Liver (tissue), 9 donors: ENCODE data around the gene GFM2. TPM values are rescaled to one million over a fixed set of nuclear protein-coding genes. Genes with fewer than 3 reads are reported as not detected.
"Not testable (repeated sequence)": the region's sequence is repeated elsewhere in the genome, so short reads cannot be mapped to it uniquely, and the experiment has no call there.

Experiments used
- DNase-seq: peaks from one replicate; pipeline ENCODE4 v3.0.0-alpha.2; 2017; ENCODE audit warnings: low spot score
- H3K27ac ChIP-seq, 2 donors: one replicate each; pipeline ENCODE4 v1.7.0; 2013; ENCODE audit warnings: inconsistent platforms in 2 of 2, low read length in 2 of 2, control low read depth in 1 of 2, low read depth in 1 of 2, mild to moderate bottlenecking in 1 of 2
- H3K27me3 ChIP-seq, 4 donors: one replicate each; pipeline versions ENCODE4 v1.6.1 to v1.7.0; 2013; ENCODE audit warnings: low read length in 3 of 4, inconsistent platforms in 1 of 4, mild to moderate bottlenecking in 1 of 4, moderate library complexity in 1 of 4; ENCODE audit not compliant: control insufficient read depth in 4 of 4, insufficient read depth in 4 of 4
- H3K36me3 ChIP-seq, 4 donors: one replicate each; pipeline versions ENCODE4 v1.6.1 to v1.7.0; 2013; ENCODE audit warnings: low read length in 3 of 4, mild to moderate bottlenecking in 3 of 4, low read depth in 1 of 4, moderate library complexity in 1 of 4; ENCODE audit not compliant: control insufficient read depth in 4 of 4, insufficient read depth in 3 of 4
- H3K4me1 ChIP-seq, 4 donors: one replicate each; pipeline versions ENCODE4 v1.6.1 to v1.7.0; 2013; ENCODE audit warnings: low read length in 3 of 4, mild to moderate bottlenecking in 3 of 4, moderate library complexity in 1 of 4; ENCODE audit not compliant: control insufficient read depth in 4 of 4, insufficient read depth in 4 of 4
- H3K4me3 ChIP-seq, 3 donors: one replicate each; pipeline versions ENCODE4 v1.6.1 to v1.7.0; 2013; ENCODE audit warnings: low read length in 3 of 3, control low read depth in 1 of 3, low read depth in 1 of 3, mild to moderate bottlenecking in 1 of 3
- H3K9ac ChIP-seq, 2 donors: one replicate each; pipeline ENCODE4 v1.7.0; 2013; ENCODE audit warnings: low read length in 2 of 2, mild to moderate bottlenecking in 2 of 2, moderate library complexity in 2 of 2, control low read depth in 1 of 2, low read depth in 1 of 2
- H3K9me3 ChIP-seq, 4 donors: one replicate each; pipeline versions ENCODE4 v1.6.1 to v1.7.0; 2013; ENCODE audit warnings: low read length in 3 of 4; ENCODE audit not compliant: control insufficient read depth in 4 of 4
- EGR1 ChIP-seq, 2 donors: IDR thresholded peaks; 2 replicates each; pipeline ENCODE4 v1.6.1; 2016 to 2018; ENCODE audit warnings: antibody characterized with exemption in 2 of 2, low read depth in 2 of 2
- FOXA2 ChIP-seq: IDR thresholded peaks from 2 replicates; pipeline ENCODE4 v1.6.1; 2016; ENCODE audit warnings: antibody characterized with exemption
- HNF4G ChIP-seq: IDR thresholded peaks from 2 replicates; pipeline ENCODE4 v1.6.1; 2016; ENCODE audit warnings: antibody characterized with exemption
- JUND ChIP-seq, 2 donors: IDR thresholded peaks; 2 replicates each; pipeline ENCODE4 v1.6.1; 2016; ENCODE audit warnings: antibody characterized with exemption in 2 of 2
- RXRA ChIP-seq, 2 donors: IDR thresholded peaks; 2 replicates each; pipeline ENCODE4 v1.6.1; 2017 to 2018; ENCODE audit warnings: antibody characterized with exemption in 2 of 2, mild to moderate bottlenecking in 1 of 2
- TAF1 ChIP-seq: conservative IDR thresholded peaks from 2 replicates; pipeline ENCODE4 v1.6.1; 2016; ENCODE audit warnings: antibody characterized with exemption, mild to moderate bottlenecking
- WGBS: extraction: QIAGEN DNeasy Blood & Tissue Kit; methylation state at CpG from one replicate; pipeline ENCODE4 v1.1.7; 2013; 5-methylcytosine and 5-hydroxymethylcytosine counted together
- polyA plus RNA-seq, 2 donors: library from polyadenylated mRNA; stranded (reverse) in 1 of 2; unstranded in 1 of 2; fragments of 200-250 nt in 1 of 2; fragments of >200 nt in 1 of 2; fragmentation: Nextera tagmentation in 1 of 2; extraction: Ambion mirVana in 1 of 2; gene quantifications; one replicate each; pipeline versions ENCODE4 v1.2.1 to v1.2.3, GENCODE V29; 2013 to 2015
- total RNA-seq, 2 donors: library from RNA; depleted of rRNA; stranded (reverse); fragments of >200 nt; gene quantifications; one replicate each; pipeline ENCODE4 v1.2.3, GENCODE V29; 2014
- TF ChIP-seq, protein P1 (sequence below): IDR thresholded peaks from 2 replicates; pipeline ENCODE4 v1.6.1; 2016; ENCODE audit warnings: antibody characterized with exemption
- TF ChIP-seq, protein P2 (sequence below): IDR thresholded peaks from 2 replicates; pipeline ENCODE4 v1.6.1; 2016; ENCODE audit warnings: antibody characterized with exemption
- donor health status: healthy.
- donor health status: healthy.
- donor health status: healthy.
- donor health status: healthy.
- donor health status: healthy.

The GFM2 gene
- total and polyA plus RNA-seq, 4 donors: 14.6 to 41.0 (median 24.7) TPM

GRCh38 chr5:74679966-74680365 lies 87.0 kb downstream of the GFM2 start:
- no peaks in the 10 kb centered on the region for H3K36me3 ChIP-seq
- TF ChIP-seq EGR1 (IDR thresholded peaks at IDR 0.05; ENCODE audit: low read depth in 2 of 2): no peak
- no peak for TF ChIP-seq RXRA (IDR thresholded peaks at IDR 0.05)
- TF ChIP-seq, protein P1, sequence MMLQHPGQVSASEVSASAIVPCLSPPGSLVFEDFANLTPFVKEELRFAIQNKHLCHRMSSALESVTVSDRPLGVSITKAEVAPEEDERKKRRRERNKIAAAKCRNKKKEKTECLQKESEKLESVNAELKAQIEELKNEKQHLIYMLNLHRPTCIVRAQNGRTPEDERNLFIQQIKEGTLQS: no peak
- no peak for TF ChIP-seq TAF1
- TF ChIP-seq JUND (IDR thresholded peaks at IDR 0.05): no peak
- no peak for TF ChIP-seq FOXA2
- TF ChIP-seq HNF4G: no peak
- TF ChIP-seq, protein P2, sequence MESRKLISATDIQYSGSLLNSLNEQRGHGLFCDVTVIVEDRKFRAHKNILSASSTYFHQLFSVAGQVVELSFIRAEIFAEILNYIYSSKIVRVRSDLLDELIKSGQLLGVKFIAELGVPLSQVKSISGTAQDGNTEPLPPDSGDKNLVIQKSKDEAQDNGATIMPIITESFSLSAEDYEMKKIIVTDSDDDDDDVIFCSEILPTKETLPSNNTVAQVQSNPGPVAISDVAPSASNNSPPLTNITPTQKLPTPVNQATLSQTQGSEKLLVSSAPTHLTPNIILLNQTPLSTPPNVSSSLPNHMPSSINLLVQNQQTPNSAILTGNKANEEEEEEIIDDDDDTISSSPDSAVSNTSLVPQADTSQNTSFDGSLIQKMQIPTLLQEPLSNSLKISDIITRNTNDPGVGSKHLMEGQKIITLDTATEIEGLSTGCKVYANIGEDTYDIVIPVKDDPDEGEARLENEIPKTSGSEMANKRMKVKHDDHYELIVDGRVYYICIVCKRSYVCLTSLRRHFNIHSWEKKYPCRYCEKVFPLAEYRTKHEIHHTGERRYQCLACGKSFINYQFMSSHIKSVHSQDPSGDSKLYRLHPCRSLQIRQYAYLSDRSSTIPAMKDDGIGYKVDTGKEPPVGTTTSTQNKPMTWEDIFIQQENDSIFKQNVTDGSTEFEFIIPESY: no peak
- no peak overlapping the region for H3K9ac ChIP-seq
- H3K27me3 ChIP-seq: no peaks in the 10 kb centered on the region
- no peaks in the 10 kb centered on the region for H3K4me1 ChIP-seq
- 76% methylated on average over 4 of the region's 4 CpGs for WGBS
- H3K9me3 ChIP-seq: no peaks in the 10 kb centered on the region
- DNase-seq: no peak
- H3K4me3 ChIP-seq: no peak overlapping the region
- no peak overlapping the region for H3K27ac ChIP-seq

DNA sequence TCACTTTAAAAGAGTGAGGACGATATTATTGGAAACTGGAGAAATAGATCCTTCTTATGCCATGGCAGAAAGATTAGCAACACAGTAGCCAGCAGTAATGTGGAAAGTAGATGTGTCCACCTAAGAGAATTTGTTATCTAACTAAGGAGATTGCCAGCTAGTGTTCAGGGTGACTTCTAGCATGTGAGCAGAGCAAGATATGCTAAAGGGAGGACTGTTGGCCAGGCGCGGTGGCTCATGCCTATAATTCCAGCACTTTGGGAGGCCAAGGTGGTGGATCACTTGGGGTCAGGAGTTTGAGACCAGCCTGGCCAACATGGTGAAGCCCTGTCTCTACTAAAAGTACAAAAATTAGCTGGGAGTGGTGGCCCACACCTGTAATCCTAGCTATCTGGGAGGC lies 87.6 kb downstream of the GFM2 start:
- not testable (repeated sequence) for DNase-seq, H3K4me3 ChIP-seq, H3K27me3 ChIP-seq, H3K9me3 ChIP-seq, H3K27ac ChIP-seq, H3K36me3 ChIP-seq, H3K9ac ChIP-seq, H3K4me1 ChIP-seq
- 90% methylated on average over 3 of the region's 3 CpGs for WGBS

GRCh38 chr5:74678123-74678522 lies 88.8 kb downstream of the GFM2 start:
- H3K9me3 ChIP-seq, H3K27ac ChIP-seq, H3K4me1 ChIP-seq, DNase-seq, H3K9ac ChIP-seq, H3K4me3 ChIP-seq, H3K36me3 ChIP-seq, H3K27me3 ChIP-seq: not testable (repeated sequence)
- 98% methylated on average over 3 of the region's 3 CpGs for WGBS

GRCh38 chr5:74676466-74676865 lies 90.5 kb downstream of the GFM2 start:
- not testable (repeated sequence) for H3K27ac ChIP-seq, H3K4me3 ChIP-seq, H3K9ac ChIP-seq, H3K27me3 ChIP-seq, H3K36me3 ChIP-seq, H3K4me1 ChIP-seq, H3K9me3 ChIP-seq, DNase-seq
- 97% methylated on average over 6 of the region's 6 CpGs for WGBS
